ENCODE measurements around the gene PACRG.
"Not testable (repeated sequence)": the region's sequence is repeated elsewhere in the genome, so short reads cannot be mapped to it uniquely, and the experiment has no call there.

PACRG gene

GRCh38 chr6:162727322-162728182 lies at the start of gene PACRG, which contains the start of gene PRKN:
Gene PACRG, plus strand, starts transcription at chr6:162727974.
Gene PRKN, minus strand, starts transcription at chr6:162727766.
- DNase-seq (ENCODE audit: low spot score), result peak; percentile 99

GRCh38 chr6:162678896-162679295 lies 48.9 kb upstream of the PACRG start:
- not testable (repeated sequence) for DNase-seq (ENCODE audit: low spot score)

- DNase-seq (ENCODE audit: low spot score), result no peak
These were observed 48.1 kb upstream of the PACRG start for GRCh38 chr6:162679681-162680080.

GRCh38 chr6:162680367-162680766 lies 47.4 kb upstream of the PACRG start:
- no peak for DNase-seq (ENCODE audit: low spot score)

- DNase-seq (ENCODE audit: low spot score), result no peak
These were observed 46.9 kb upstream of the PACRG start for GRCh38 chr6:162680871-162681270.

GRCh38 chr6:162681447-162681846 lies 46.3 kb upstream of the PACRG start:
- DNase-seq (ENCODE audit: low spot score), result no peak

GRCh38 chr6:162683135-162683534 lies 44.6 kb upstream of the PACRG start:
- no peak for DNase-seq (ENCODE audit: low spot score)

GRCh38 chr6:162684052-162684451 lies 43.7 kb upstream of the PACRG start:
- no peak for DNase-seq (ENCODE audit: low spot score)

- DNase-seq (ENCODE audit: low spot score), result no peak
These were observed 42.8 kb upstream of the PACRG start for GRCh38 chr6:162684961-162685360.

- DNase-seq (ENCODE audit: low spot score), result no peak
These were observed 42.2 kb upstream of the PACRG start for GRCh38 chr6:162685586-162685985.

- no peak for DNase-seq (ENCODE audit: low spot score)
These were observed 38.9 kb upstream of the PACRG start for GRCh38 chr6:162688751-162689345.

- DNase-seq (ENCODE audit: low spot score), result no peak
These were observed 37.6 kb upstream of the PACRG start for GRCh38 chr6:162690158-162690557.

- DNase-seq (ENCODE audit: low spot score), result no peak
These were observed 29.8 kb upstream of the PACRG start for GRCh38 chr6:162697872-162698403.

- no peak for DNase-seq (ENCODE audit: low spot score)
These were observed 29.3 kb upstream of the PACRG start for GRCh38 chr6:162698440-162698839.

GRCh38 chr6:162699961-162700360 lies 27.8 kb upstream of the PACRG start:
- DNase-seq (ENCODE audit: low spot score), result no peak

GRCh38 chr6:162700966-162701365 lies 26.8 kb upstream of the PACRG start:
- no peak for DNase-seq (ENCODE audit: low spot score)

- no peak for DNase-seq (ENCODE audit: low spot score)
These were observed 26.2 kb upstream of the PACRG start for GRCh38 chr6:162701551-162701950.

- DNase-seq (ENCODE audit: low spot score), result no peak
These were observed 25.3 kb upstream of the PACRG start for GRCh38 chr6:162702446-162702845.

GRCh38 chr6:162704001-162704400 lies 23.8 kb upstream of the PACRG start:
- no peak for DNase-seq (ENCODE audit: low spot score)

- DNase-seq (ENCODE audit: low spot score), result no peak
These were observed 22.0 kb upstream of the PACRG start for GRCh38 chr6:162705736-162706135.

GRCh38 chr6:162706232-162706631 lies 21.5 kb upstream of the PACRG start:
- DNase-seq (ENCODE audit: low spot score), result no peak

- DNase-seq (ENCODE audit: low spot score), result no peak
These were observed 18.8 kb upstream of the PACRG start for GRCh38 chr6:162708971-162709370.

- DNase-seq (ENCODE audit: low spot score), result no peak
These were observed 18.3 kb upstream of the PACRG start for GRCh38 chr6:162709431-162709830.
